ENCODE results near the gene PSAT1.

- TF ChIP-seq EZH2 (IDR thresholded peaks at IDR 0.05; ENCODE audit: low read depth, unreplicated experiment) (no peak), CTCF (conservative IDR thresholded peaks at IDR 0.05; ENCODE audit: low read depth in 2 of 2) (no peak), POLR2AphosphoS5 (IDR thresholded peaks at IDR 0.05; ENCODE audit: low read depth) (peak; percentile 55), JUNB (IDR thresholded peaks at IDR 0.05; ENCODE audit: unreplicated experiment) (no peak), CREB1 (CRISPR knock-in tag; IDR thresholded peaks at IDR 0.05; ENCODE audit: low read depth) (no peak), REST (IDR thresholded peaks at IDR 0.05; ENCODE audit: unreplicated experiment) (no peak), EZH2phosphoT487 (IDR thresholded peaks at IDR 0.05; ENCODE audit: unreplicated experiment) (no peak), ZNF331 (CRISPR knock-in tag; IDR thresholded peaks at IDR 0.05; ENCODE audit: low read depth) (no peak), NANOG (IDR thresholded peaks at IDR 0.05; ENCODE audit: borderline replicate concordance) (no peak), ZNF114 (CRISPR knock-in tag; IDR thresholded peaks at IDR 0.05) (no peak), ETS1 (IDR thresholded peaks at IDR 0.05) (no peak), STAT1 (IDR thresholded peaks at IDR 0.05; ENCODE audit: unreplicated experiment) (no peak), ZNF462 (CRISPR knock-in tag; IDR thresholded peaks at IDR 0.05) (no peak)
Measured at GRCh38 chr9:78324068-78324650, 27.2 kb downstream of the PSAT1 start.
